Esophagus mucosa (tissue), 1 donor: ENCODE results near the gene SMG6. TPM values are rescaled to one million over a fixed set of nuclear protein-coding genes. Genes with fewer than 3 reads are reported as not detected.
A peak's percentile ranks its signal among the peaks of the same experiment; 100 is the strongest.

Experiments
- ATAC-seq: fragments of 200-7000 bp; cut with Tn5 transposase; one replicate; pipeline ENCODE4 v1.9.1; 2020
- total RNA-seq: library from RNA; stranded (reverse); gene quantifications from one replicate; pipeline ENCODE4 v1.2.4, GENCODE V29; 2023
- donor health status: DM: yes; HTN: yes; CAD: no.

SMG6 gene
- total RNA-seq, 1 donor from 2014 or later = 19.5 TPM

GRCh38 chr17:2138761-2139160 is 164.8 kb downstream of the SMG6 start:
- ATAC-seq = no peak

- ATAC-seq = peak; percentile 49
Measured at GRCh38 chr17:2138318-2138717, 165.3 kb downstream of the SMG6 start.

GRCh38 chr17:2137342-2138098 is 166.1 kb downstream of the SMG6 start:
- peak; percentile 85 for ATAC-seq

- no peak for ATAC-seq
Measured at GRCh38 chr17:2136241-2136640, 167.3 kb downstream of the SMG6 start.

GRCh38 chr17:2128011-2128410 is 175.6 kb downstream of the SMG6 start:
- no peak for ATAC-seq

GRCh38 chr17:2125013-2125535 is 178.5 kb downstream of the SMG6 start:
- ATAC-seq = no peak

- ATAC-seq = no peak
Measured at GRCh38 chr17:2124391-2124790, 179.2 kb downstream of the SMG6 start.

- peak; percentile 42 for ATAC-seq
Measured at GRCh38 chr17:2123375-2124251, 180.0 kb downstream of the SMG6 start.

- ATAC-seq = peak; percentile 89
Measured at GRCh38 chr17:2122641-2123302, 180.8 kb downstream of the SMG6 start.

GRCh38 chr17:2120586-2121335 is 182.8 kb downstream of the SMG6 start:
- ATAC-seq = no peak

GRCh38 chr17:2113279-2113622 is 190.3 kb downstream of the SMG6 start:
- ATAC-seq = no peak

- peak; percentile 90 for ATAC-seq
Measured at GRCh38 chr17:2111691-2112090, 191.9 kb downstream of the SMG6 start.

- no peak for ATAC-seq
Measured at GRCh38 chr17:2110436-2110835, 193.1 kb downstream of the SMG6 start.

- ATAC-seq = no peak
Measured at GRCh38 chr17:2108170-2108569, 195.4 kb downstream of the SMG6 start.

GRCh38 chr17:2107506-2107905 is 196.1 kb downstream of the SMG6 start:
- ATAC-seq = no peak

GRCh38 chr17:2107050-2107449 is 196.5 kb downstream of the SMG6 start:
- ATAC-seq = no peak

- no peak for ATAC-seq
Measured at GRCh38 chr17:2106308-2106955, 197.2 kb downstream of the SMG6 start.

- ATAC-seq = no peak
Measured at GRCh38 chr17:2105663-2106062, 197.9 kb downstream of the SMG6 start.

GRCh38 chr17:2102931-2103809 is 200.4 kb downstream of the SMG6 start:
- peak; percentile 59 for ATAC-seq

GRCh38 chr17:2101448-2102257 is 201.9 kb downstream of the SMG6 start:
- peak; percentile 76 for ATAC-seq
